Left lung (tissue), 10 donors: Measurements from ENCODE around the gene RAPSN. TPM values are rescaled to one million over a fixed set of nuclear protein-coding genes. Genes with fewer than 3 reads are reported as not detected.

Experiments used
- ATAC-seq: fragments of 200-7000 bp; cut with Tn5 transposase; one replicate; pipeline ENCODE4 v1.9.1; 2020; ENCODE audit warnings: moderate library complexity
- DNase-seq, 4 donors: peaks; one replicate each; pipeline ENCODE4 v3.0.0-alpha.2; 2013 to 2020
- H3K27ac ChIP-seq, 2 donors: fragments of 200-600 bp; sonication (generic) in 1 of 2; one replicate each; pipeline versions ENCODE4 v1.5.0 to v1.8.0; 2020 to 2021
- H3K27me3 ChIP-seq, 2 donors: fragments of 200-600 bp; sonication (generic) in 1 of 2; one replicate each; pipeline versions ENCODE4 v1.5.0 to v1.8.0; 2020 to 2021
- H3K36me3 ChIP-seq, 2 donors: fragments of 200-600 bp; sonication (generic) in 1 of 2; one replicate each; pipeline versions ENCODE4 v1.5.0 to v1.8.0; 2020 to 2021
- H3K4me1 ChIP-seq, 2 donors: fragments of 200-600 bp; one replicate each; pipeline ENCODE4 v1.8.0; 2021
- H3K4me3 ChIP-seq, 2 donors: fragments of 200-600 bp; sonication (generic) in 1 of 2; one replicate each; pipeline versions ENCODE4 v1.5.0 to v1.8.0; 2020 to 2021; ENCODE audit warnings: mild to moderate bottlenecking in 1 of 2
- H3K9me3 ChIP-seq, 2 donors: fragments of 200-600 bp; sonication (generic) in 1 of 2; one replicate each; pipeline versions ENCODE4 v1.5.0 to v1.8.0; 2020 to 2021
- intact Hi-C, 2 donors: fragments of 100-400 bp; cut with DNase I; formaldehyde crosslinking; loops; one replicate each; pipeline versions ENCODE4 v1.11.2 to v1.14.2; 2022
- polyA plus RNA-seq, 6 donors: library from polyadenylated mRNA; unstranded; fragments of 120-200 nt; gene quantifications; one replicate each; pipeline ENCODE4 v1.2.1, GENCODE V29; 2013; ENCODE audit not compliant: insufficient read length in 6 of 6
- total RNA-seq, 2 donors: library from RNA; stranded (reverse); fragmentation: NEBNext Ultra II Directional; extraction: Animal tissue kit (Norgen Biotek cat#: 25700); gene quantifications; one replicate each; pipeline ENCODE4 v1.2.1, GENCODE V29; 2021
- TF ChIP-seq, protein P1 (sequence below), 2 donors: fragments of 200-600 bp; sonication (generic) in 1 of 2; IDR thresholded peaks; one replicate each; pipeline versions ENCODE4 v1.5.0 to v1.8.0; 2021; ENCODE audit warnings: antibody characterized with exemption in 2 of 2
- donor health status: DM: no; HTN: yes; CAD: no.
- donor health status: DM: no; HTN: no; CAD: no.

Gene RAPSN
- total and polyA plus RNA-seq, 8 donors, result 0.26 to 1.0 (median 0.51) TPM

DNA sequence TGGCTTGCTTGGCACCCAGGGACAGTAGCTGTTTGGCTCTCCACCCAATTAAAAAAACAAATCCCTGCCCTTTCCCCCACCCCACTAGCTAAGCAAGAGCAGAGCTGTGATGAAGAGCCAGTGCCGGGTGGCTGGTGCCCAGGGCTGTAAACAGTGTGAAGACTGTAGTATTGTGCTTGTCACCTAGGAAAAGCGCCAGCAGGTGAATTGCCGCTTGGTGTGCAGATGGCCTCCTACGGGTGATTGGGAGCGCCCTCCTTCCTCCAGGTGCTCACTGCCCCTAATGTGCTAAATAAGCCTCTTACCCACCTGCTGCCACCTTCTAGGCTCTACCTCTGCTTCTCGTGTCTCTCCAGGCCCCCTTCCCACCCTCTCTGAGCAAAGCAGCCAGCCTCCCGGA is 18.4 kb upstream of the RAPSN start:
- Histone ChIP-seq H3K27ac (peak overlapping the region in 1 of 2 donors; percentile 60), H3K4me1 (peaks cover 6 to 21% of the 10 kb centered on the region in 2 donors), H3K27me3 (no peaks in the 10 kb centered on the region), H3K9me3 (no peaks in the 10 kb centered on the region), H3K36me3 (peaks cover 0 to 90% of the 10 kb centered on the region in 2 donors), H3K4me3 (no peak overlapping the region)
- DNase-seq, result no peak
- TF ChIP-seq, protein P1, sequence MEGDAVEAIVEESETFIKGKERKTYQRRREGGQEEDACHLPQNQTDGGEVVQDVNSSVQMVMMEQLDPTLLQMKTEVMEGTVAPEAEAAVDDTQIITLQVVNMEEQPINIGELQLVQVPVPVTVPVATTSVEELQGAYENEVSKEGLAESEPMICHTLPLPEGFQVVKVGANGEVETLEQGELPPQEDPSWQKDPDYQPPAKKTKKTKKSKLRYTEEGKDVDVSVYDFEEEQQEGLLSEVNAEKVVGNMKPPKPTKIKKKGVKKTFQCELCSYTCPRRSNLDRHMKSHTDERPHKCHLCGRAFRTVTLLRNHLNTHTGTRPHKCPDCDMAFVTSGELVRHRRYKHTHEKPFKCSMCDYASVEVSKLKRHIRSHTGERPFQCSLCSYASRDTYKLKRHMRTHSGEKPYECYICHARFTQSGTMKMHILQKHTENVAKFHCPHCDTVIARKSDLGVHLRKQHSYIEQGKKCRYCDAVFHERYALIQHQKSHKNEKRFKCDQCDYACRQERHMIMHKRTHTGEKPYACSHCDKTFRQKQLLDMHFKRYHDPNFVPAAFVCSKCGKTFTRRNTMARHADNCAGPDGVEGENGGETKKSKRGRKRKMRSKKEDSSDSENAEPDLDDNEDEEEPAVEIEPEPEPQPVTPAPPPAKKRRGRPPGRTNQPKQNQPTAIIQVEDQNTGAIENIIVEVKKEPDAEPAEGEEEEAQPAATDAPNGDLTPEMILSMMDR (IDR thresholded peaks at IDR 0.05), result no peak
- no peak for ATAC-seq
- intact Hi-C loops, result no loop called here

- Histone ChIP-seq H3K36me3 (peaks cover 0 to 90% of the 10 kb centered on the region in 2 donors), H3K27me3 (no peaks in the 10 kb centered on the region), H3K4me1 (peaks cover 6 to 21% of the 10 kb centered on the region in 2 donors), H3K9me3 (no peaks in the 10 kb centered on the region), H3K27ac (peak overlapping the region; percentile 1 to 60), H3K4me3 (no peak overlapping the region)
- TF ChIP-seq, protein P1 (IDR thresholded peaks at IDR 0.05), result no peak
- DNase-seq (peak in 2 of 4 donors; percentile 29 to 54), ATAC-seq (peak; percentile 28)
- intact Hi-C loops, result no loop called here
These were observed 17.8 kb upstream of the RAPSN start for GRCh38 chr11:47466701-47467250.

GRCh38 chr11:47466201-47466600 is 17.3 kb upstream of the RAPSN start:
- DNase-seq (peak in 1 of 4 donors; percentile 37), ATAC-seq (no peak)
- TF ChIP-seq, protein P1 (IDR thresholded peaks at IDR 0.05), result no peak
- Histone ChIP-seq H3K27me3 (no peaks in the 10 kb centered on the region), H3K9me3 (no peaks in the 10 kb centered on the region), H3K4me1 (peaks cover 6 to 21% of the 10 kb centered on the region in 2 donors), H3K4me3 (no peak overlapping the region), H3K36me3 (peaks cover 0 to 86% of the 10 kb centered on the region in 2 donors), H3K27ac (peak overlapping the region; percentile 21 to 60)
- intact Hi-C loops, result no loop called here

GRCh38 chr11:47464483-47464882 is 15.5 kb upstream of the RAPSN start:
- Histone ChIP-seq H3K4me1 (peaks cover 6 to 21% of the 10 kb centered on the region in 2 donors), H3K27ac (no peak overlapping the region), H3K27me3 (no peaks in the 10 kb centered on the region), H3K36me3 (peaks cover 0 to 76% of the 10 kb centered on the region in 2 donors), H3K9me3 (no peaks in the 10 kb centered on the region), H3K4me3 (no peak overlapping the region)
- intact Hi-C loops, result no loop called here
- DNase-seq (no peak), ATAC-seq (peak; percentile 55)
- TF ChIP-seq, protein P1 (IDR thresholded peaks at IDR 0.05), result no peak

DNA sequence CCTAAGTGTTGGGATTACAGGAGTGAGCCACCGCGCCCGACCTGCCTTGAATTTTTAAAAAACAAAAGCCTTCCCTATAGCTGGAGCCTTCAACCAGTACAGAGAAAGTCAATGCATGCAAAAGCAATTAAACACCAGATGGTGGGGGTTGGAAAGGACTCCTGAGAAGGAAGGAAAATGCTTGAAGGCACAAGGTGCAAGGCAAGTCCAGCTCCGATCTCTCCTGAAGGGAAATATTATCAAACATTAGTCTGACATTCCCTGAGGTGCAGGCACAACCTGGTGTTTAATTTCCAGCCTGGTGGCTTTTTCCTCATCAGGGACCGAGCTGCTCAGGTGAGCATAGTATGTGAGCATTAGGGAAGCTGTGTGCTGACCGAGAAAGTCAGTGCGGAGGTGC is 12.9 kb upstream of the RAPSN start:
- no peak overlapping the region for H3K27ac ChIP-seq
- DNase-seq (no peak), ATAC-seq (no peak)
- H3K4me1 ChIP-seq, result peaks cover 0 to 12% of the 10 kb centered on the region in 2 donors
- no peak overlapping the region for H3K4me3 ChIP-seq
- intact Hi-C loops, result no loop called here
- TF ChIP-seq, protein P1 (IDR thresholded peaks at IDR 0.05), result no peak
- H3K9me3 ChIP-seq, result no peaks in the 10 kb centered on the region
- peaks cover 0 to 61% of the 10 kb centered on the region in 2 donors for H3K36me3 ChIP-seq
- H3K27me3 ChIP-seq, result no peaks in the 10 kb centered on the region
